SH-SY5Y (cell line): ENCODE results near the gene SLC34A1.

Experiments
- GATA2 ChIP-seq: IDR thresholded peaks from 2 replicates; pipeline ENCODE4 v1.6.1; 2011; ENCODE audit warnings: mild to moderate bottlenecking, low read depth, low read length
- GATA3 ChIP-seq: IDR thresholded peaks from 2 replicates; pipeline ENCODE4 v1.6.1; 2011; ENCODE audit warnings: low read depth, mild to moderate bottlenecking, low read length, moderate library complexity

DNA sequence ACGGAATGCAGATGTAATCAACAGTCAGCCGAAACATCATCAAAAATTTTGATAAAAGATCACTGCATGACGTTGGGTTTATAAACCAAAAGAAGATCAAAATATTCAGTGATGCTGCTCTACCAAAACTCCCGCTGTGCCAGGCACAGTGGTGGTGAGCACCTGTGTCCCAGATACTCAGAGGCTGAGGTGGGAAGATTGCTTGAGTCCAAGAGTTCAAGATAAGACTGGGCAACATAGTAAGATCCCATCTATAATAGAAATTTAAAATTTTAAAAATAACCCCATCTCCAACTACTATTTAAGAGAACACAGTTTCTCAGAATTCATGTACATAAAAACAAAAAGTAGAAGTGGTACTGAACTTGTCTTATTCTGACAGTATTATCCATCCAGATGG, 36.5 kb upstream of the SLC34A1 start:
- TF ChIP-seq GATA3 (no peak), GATA2 (no peak)
